HepG2 (cell line): ENCODE data around the gene BMP8B. TPM values are rescaled to one million over a fixed set of nuclear protein-coding genes. Genes with fewer than 3 reads are reported as not detected.

Experiments used
- ATAC-seq: fragments of 200-7000 bp; cut with Tn5 transposase; 3 replicates; pipeline ENCODE4 v1.9.1; 2020; ENCODE audit warnings: mild to moderate bottlenecking, moderate library complexity
- BruUV-seq: library from RNA; stranded (reverse); fragments of 400-500 nt; replicated peaks from 2 replicates; lab custom pipeline; 2021; lab: Mats Ljungman, UMichigan
- CTCF ChIA-PET: fragments of 300-600 bp; formaldehyde crosslinking; extraction: SDS; loops from one replicate; lab custom pipeline; 2021; ENCODE audit warnings: low total read pairs, inconsistent platforms, low intra/inter-chr PET ratio; lab: Yijun Ruan, JAX
- POLR2A ChIA-PET: fragments of 350-600 bp; sonication (Branson Sonifier 250); formaldehyde crosslinking; loops from one replicate; lab custom pipeline; 2020; ENCODE audit warnings: antibody characterized with exemption, inconsistent platforms; lab: Yijun Ruan, JAX
- DNase-seq: peaks from one replicate; pipeline ENCODE4 v3.0.0-alpha.2; 2015; ENCODE audit warnings: low spot score
- FAIRE-seq: peaks from 3 replicates; lab custom pipeline; 2011; peaks lifted over from hg19 to GRCh38; lab: Jason Lieb, UNC
- H2AFZ ChIP-seq: one replicate; pipeline ENCODE4 v1.6.1; 2011; ENCODE audit warnings: low read length, inconsistent platforms
- H3K27ac ChIP-seq: fragments of 300-600 bp; 3 replicates; pipeline ENCODE4 v1.8.0; 2011; ENCODE audit warnings: mixed run types, mild to moderate bottlenecking, mixed read lengths, low read length, inconsistent platforms; ENCODE audit not compliant: insufficient read depth; ENCODE audit errors: extremely low read length
- H3K27me3 ChIP-seq, 2 experiments: fragments of 200-600 bp in 1 of 2; 2 replicates in 1 of 2; 3 replicates in 1 of 2; pipeline versions ENCODE4 v1.6.0 to v1.8.0; 2011; ENCODE audit warnings: low read length in 2 of 2, mild to moderate bottlenecking in 2 of 2, moderate library complexity in 2 of 2, inconsistent platforms in 1 of 2; ENCODE audit not compliant: insufficient read depth in 2 of 2, control insufficient read depth in 1 of 2
- H3K36me3 ChIP-seq, 2 experiments: fragments of 200-600 bp in 1 of 2; replicated peaks in 1 of 2; 2 replicates in 1 of 2; 3 replicates in 1 of 2; pipeline versions ENCODE4 v1.5.1 to v1.8.0; 2011; ENCODE audit warnings: low read length in 2 of 2, inconsistent platforms in 1 of 2; ENCODE audit not compliant: insufficient read depth in 2 of 2, control insufficient read depth in 1 of 2
- H3K4me1 ChIP-seq: 2 replicates; pipeline ENCODE4 v1.5.1; 2012; ENCODE audit warnings: low read length, inconsistent platforms; ENCODE audit not compliant: insufficient read depth
- H3K4me2 ChIP-seq: 2 replicates; pipeline ENCODE4 v1.6.0; 2011; ENCODE audit warnings: low read depth, low read length, inconsistent platforms
- H3K4me3 ChIP-seq, 3 experiments: fragments of 200-600 bp in 1 of 3; sonication (generic), shearing (Covaris generic) in 1 of 3; replicated peaks in 1 of 3; 2 replicates each; pipeline ENCODE4 v1.5.1; 2011 to 2016; ENCODE audit warnings: low read length in 3 of 3, inconsistent platforms in 2 of 3, low read depth in 2 of 3, mild to moderate bottlenecking in 2 of 3, control low read depth in 1 of 3, mixed read lengths in 1 of 3; ENCODE audit not compliant: insufficient read depth in 1 of 3
- H3K79me2 ChIP-seq: one replicate; pipeline ENCODE4 v1.6.1; 2011; ENCODE audit warnings: low read length, inconsistent platforms; ENCODE audit not compliant: insufficient read depth
- H3K9ac ChIP-seq: 2 replicates; pipeline ENCODE4 v1.6.0; 2011; ENCODE audit warnings: mild to moderate bottlenecking, low read depth, low read length, inconsistent platforms; ENCODE audit not compliant: insufficient read depth
- H3K9me3 ChIP-seq: 2 replicates; pipeline ENCODE4 v1.5.1; 2012; ENCODE audit warnings: mild to moderate bottlenecking, low read length
- H4K20me1 ChIP-seq: 2 replicates; pipeline ENCODE4 v1.6.0; 2011; ENCODE audit warnings: inconsistent platforms, mild to moderate bottlenecking, low read length, moderate library complexity; ENCODE audit not compliant: insufficient read depth
- CENPT ChIP-seq: sonication (generic); formaldehyde crosslinking; IDR thresholded peaks from 2 replicates; pipeline ENCODE4 v1.8.0; 2022; ENCODE audit warnings: low read depth, mild to moderate bottlenecking, moderate library complexity, missing genetic modification reagents
- ELK4 ChIP-seq: sonication (generic); formaldehyde crosslinking; IDR thresholded peaks from 2 replicates; pipeline ENCODE4 v1.9.0; 2021; ENCODE audit warnings: missing genetic modification reagents, borderline replicate concordance
- KMT2B ChIP-seq: IDR thresholded peaks from 2 replicates; pipeline ENCODE4 v1.6.1; 2016; ENCODE audit warnings: missing genetic modification reagents, missing compliant biosample characterization
- MEF2D ChIP-seq: sonication (generic); formaldehyde crosslinking; IDR thresholded peaks from 2 replicates; pipeline ENCODE4 v1.5.1; 2020; ENCODE audit warnings: mild to moderate bottlenecking, missing genetic modification reagents
- MLLT10 ChIP-seq: sonication (generic); formaldehyde crosslinking; IDR thresholded peaks from 2 replicates; pipeline ENCODE4 v1.4.0; 2020; ENCODE audit warnings: missing genetic modification reagents
- NR1H2 ChIP-seq: sonication (generic); formaldehyde crosslinking; IDR thresholded peaks from 2 replicates; pipeline ENCODE4 v1.8.1; 2022; ENCODE audit warnings: low read depth, missing genetic modification reagents, borderline replicate concordance
- PRMT3 ChIP-seq: sonication (generic); formaldehyde crosslinking; IDR thresholded peaks from 2 replicates; pipeline ENCODE4 v1.8.1; 2022; ENCODE audit warnings: low read depth, mild to moderate bottlenecking, moderate library complexity, missing genetic modification reagents, borderline replicate concordance
- SMAD9 ChIP-seq: sonication (generic); formaldehyde crosslinking; IDR thresholded peaks from 2 replicates; pipeline ENCODE4 v1.5.1; 2020; ENCODE audit warnings: mild to moderate bottlenecking, missing genetic modification reagents
- SNAI1 ChIP-seq: sonication (generic); formaldehyde crosslinking; IDR thresholded peaks from 2 replicates; pipeline ENCODE4 v1.5.0; 2020; ENCODE audit warnings: mild to moderate bottlenecking, missing genetic modification reagents, borderline replicate concordance
- TOE1 ChIP-seq: sonication (generic); formaldehyde crosslinking; IDR thresholded peaks from 2 replicates; pipeline ENCODE4 v1.4.0; 2020; ENCODE audit warnings: mild to moderate bottlenecking, missing genetic modification reagents
- ZBTB34 ChIP-seq: sonication (generic); formaldehyde crosslinking; IDR thresholded peaks from 2 replicates; pipeline ENCODE4 v1.8.0; 2022; ENCODE audit warnings: mild to moderate bottlenecking, missing genetic modification reagents
- WGBS: methylation state at CpG from one replicate; pipeline ENCODE4 v1.1.6; 2017; ENCODE audit warnings: low lambda C conversion rate; 5-methylcytosine and 5-hydroxymethylcytosine counted together
- in situ Hi-C: cut with HindIII; loops from 2 replicates; pipeline ENCODE4 v1.10.0; 2017; ENCODE audit warnings: low pct_unique_long_range_greater_than_20kb; ENCODE audit not compliant: extremely low pct_ligation_motif_present
- intact Hi-C: fragments of 100-400 bp; cut with micrococcal nuclease; formaldehyde crosslinking; loops from one replicate; pipeline ENCODE4 v1.10.0; 2022; ENCODE audit not compliant: unreplicated experiment
- polyA plus RNA-seq, 8 experiments: library from polyadenylated mRNA; depleted of rRNA in 3 of 8; stranded (reverse) in 7 of 8; unstranded in 1 of 8; fragments of >200 nt; fragmentation: Illumina TruSeq in 4 of 8; extraction: Trizol in 4 of 8; gene quantifications; 2 replicates each; pipeline versions ENCODE4 v1.2.1 to v1.2.3, GENCODE V29; 2011 to 2016; ENCODE audit warnings: low read depth in 4 of 8, missing spikeins in 1 of 8, mixed read lengths in 1 of 8; ENCODE audit not compliant: insufficient read depth in 1 of 8
- total RNA-seq, 5 experiments: library from RNA; depleted of rRNA; stranded (reverse); fragments of >200 nt; fragmentation: Illumina TruSeq; extraction: Trizol; gene quantifications; 2 replicates each; pipeline ENCODE4 v1.2.3, GENCODE V29; 2016; ENCODE audit warnings: low read depth in 1 of 5
- TF ChIP-seq, protein P1 (sequence below): fragments of 450-650 bp; IDR thresholded peaks from 2 replicates; pipeline ENCODE4 v1.6.1; 2016

BMP8B gene
- total and polyA plus RNA-seq, 2 of the 13 experiments (the other 11 are each of a cell fraction or from before 2014, with no cell fraction given): 0.29 to 0.41 TPM

DNA sequence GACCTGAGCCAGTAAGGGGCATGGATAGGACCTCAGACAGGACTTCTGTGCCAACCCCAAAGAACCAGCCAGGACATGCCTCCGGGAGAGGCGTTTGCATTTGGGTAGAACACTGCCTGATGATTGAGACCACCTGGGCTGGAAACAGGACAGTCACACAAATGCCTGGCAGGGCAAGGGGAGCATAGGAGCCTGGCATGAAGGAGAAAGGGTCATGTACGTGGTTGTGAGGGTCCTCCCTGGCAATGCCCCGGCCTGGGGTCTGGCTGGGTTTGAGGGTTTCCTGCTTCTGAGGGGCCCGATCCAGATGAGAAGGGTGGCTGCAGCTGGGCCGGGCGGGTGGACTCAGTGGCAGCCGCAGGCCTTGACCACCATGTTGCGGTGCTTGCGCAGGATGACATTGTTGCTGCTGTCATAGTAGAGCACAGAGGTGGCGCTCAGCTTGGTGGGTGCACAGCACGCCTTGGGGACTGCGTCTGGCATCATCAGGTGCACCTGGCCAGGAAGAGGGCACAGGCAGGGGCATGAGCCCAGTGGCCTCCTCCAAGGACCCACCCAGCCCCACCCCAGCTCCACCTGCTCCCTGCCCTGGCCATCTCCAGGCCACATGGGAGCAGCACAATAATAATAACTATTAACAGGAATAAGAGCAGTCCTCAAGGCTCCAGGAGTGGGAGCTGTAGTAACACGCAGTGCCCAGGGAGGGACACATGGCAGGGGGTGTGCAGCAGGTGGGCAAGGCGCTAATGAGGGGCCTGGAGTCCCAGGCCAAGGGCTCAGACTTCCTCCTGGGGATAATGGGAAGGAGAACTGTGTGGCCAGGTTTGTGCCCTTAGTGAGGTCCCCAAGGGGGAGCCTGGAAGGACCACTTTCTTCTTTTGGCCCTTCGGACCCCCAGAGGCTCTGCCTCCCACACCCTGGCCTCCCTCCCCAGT lies 28.3 kb downstream of the BMP8B start:
- no peak for ATAC-seq
- Histone ChIP-seq H3K9ac (no peak overlapping the region), H2AFZ (no peak overlapping the region), H3K36me3 (peaks cover 0 to 4% of the 10 kb centered on the region in 2 experiments; a peak in 1 of 5 replicates), H3K4me2 (no peak overlapping the region), H3K27me3 (no peaks in the 10 kb centered on the region; a peak in 1 of 5 replicates), H3K79me2 (no peaks in the 10 kb centered on the region), H3K27ac (no peak overlapping the region), H3K4me3 (no peak overlapping the region), H4K20me1 (no peaks in the 10 kb centered on the region), H3K4me1 (no peaks in the 10 kb centered on the region), H3K9me3 (no peaks in the 10 kb centered on the region)
- in situ Hi-C loops (no loop called here), intact Hi-C loops (no loop called here)
- ChIA-PET CTCF (no interaction called here), POLR2A (no interaction called here)
- no peak for DNase-seq
- WGBS: 44% methylated on average over 4 of the region's 16 CpGs
- BruUV-seq: no TSS peak
- no peak for TF ChIP-seq CENPT (CRISPR knock-in tag)
- TF ChIP-seq, protein P1, sequence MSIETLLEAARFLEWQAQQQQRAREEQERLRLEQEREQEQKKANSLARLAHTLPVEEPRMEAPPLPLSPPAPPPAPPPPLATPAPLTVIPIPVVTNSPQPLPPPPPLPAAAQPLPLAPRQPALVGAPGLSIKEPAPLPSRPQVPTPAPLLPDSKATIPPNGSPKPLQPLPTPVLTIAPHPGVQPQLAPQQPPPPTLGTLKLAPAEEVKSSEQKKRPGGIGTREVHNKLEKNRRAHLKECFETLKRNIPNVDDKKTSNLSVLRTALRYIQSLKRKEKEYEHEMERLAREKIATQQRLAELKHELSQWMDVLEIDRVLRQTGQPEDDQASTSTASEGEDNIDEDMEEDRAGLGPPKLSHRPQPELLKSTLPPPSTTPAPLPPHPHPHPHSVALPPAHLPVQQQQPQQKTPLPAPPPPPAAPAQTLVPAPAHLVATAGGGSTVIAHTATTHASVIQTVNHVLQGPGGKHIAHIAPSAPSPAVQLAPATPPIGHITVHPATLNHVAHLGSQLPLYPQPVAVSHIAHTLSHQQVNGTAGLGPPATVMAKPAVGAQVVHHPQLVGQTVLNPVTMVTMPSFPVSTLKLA: peak; percentile 54; the same call in 1 of the 2 replicates
- no peak for FAIRE-seq

DNA sequence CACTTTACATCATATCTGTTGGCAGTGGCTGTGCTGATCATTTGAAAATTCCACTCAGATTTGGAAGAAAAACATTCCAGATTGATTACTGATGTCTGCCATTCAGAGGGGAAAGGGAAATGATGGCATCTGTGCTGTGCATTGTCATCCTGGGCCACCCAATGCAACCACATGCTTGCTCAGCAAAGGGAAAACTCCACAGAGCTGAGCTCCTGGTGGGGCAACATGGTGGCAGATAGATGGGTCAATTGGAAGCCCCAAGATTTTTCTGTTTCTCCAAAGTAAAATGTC lies 29.3 kb downstream of the BMP8B start:
- CTCF ChIA-PET: no interaction called here
- Histone ChIP-seq H3K4me2 (no peak overlapping the region), H3K9me3 (no peaks in the 10 kb centered on the region), H3K4me3 (no peak overlapping the region), H4K20me1 (no peaks in the 10 kb centered on the region), H3K4me1 (no peaks in the 10 kb centered on the region), H3K79me2 (no peaks in the 10 kb centered on the region), H3K27me3 (no peaks in the 10 kb centered on the region; a peak in 1 of 5 replicates), H3K9ac (no peak overlapping the region), H2AFZ (no peak overlapping the region), H3K27ac (no peak overlapping the region), H3K36me3 (peaks cover 0 to 10% of the 10 kb centered on the region in 2 experiments; a peak in 1 of 5 replicates)
- FAIRE-seq (no peak), DNase-seq (no peak), ATAC-seq (no peak)
- POLR2A ChIA-PET: no interaction called here
- no TSS peak for BruUV-seq
- in situ Hi-C loops: no loop called here
- intact Hi-C loops: no loop called here
- TF ChIP-seq NR1H2 (CRISPR knock-in tag): no peak
- no peak for TF ChIP-seq PRMT3 (CRISPR knock-in tag)
- TF ChIP-seq SMAD9: no peak
- no peak for TF ChIP-seq KMT2B (CRISPR knock-in tag)
- TF ChIP-seq ELK4 (CRISPR knock-in tag): no peak
- no peak for TF ChIP-seq MEF2D (CRISPR knock-in tag)
- TF ChIP-seq MLLT10 (CRISPR knock-in tag): no peak
- TF ChIP-seq SNAI1 (CRISPR knock-in tag): no peak
- no peak for TF ChIP-seq TOE1 (CRISPR knock-in tag)
- TF ChIP-seq ZBTB34 (CRISPR knock-in tag): no peak
